HepG2 (cell line): Measurements from ENCODE around the gene MOB3C. TPM values are rescaled to one million over a fixed set of nuclear protein-coding genes. Genes with fewer than 3 reads are reported as not detected.

Experiments
- HDAC6 ChIP-seq: fragments of 200-600 bp; sonication (generic); IDR thresholded peaks from 2 replicates; pipeline ENCODE4 v1.7.0; 2017; ENCODE audit warnings: mild to moderate bottlenecking, antibody characterized with exemption, low read length, low read depth
- ISL2 ChIP-seq: sonication (generic); formaldehyde crosslinking; IDR thresholded peaks from 2 replicates; pipeline ENCODE4 v1.5.0; 2020; ENCODE audit warnings: missing genetic modification reagents
- MEIS1 ChIP-seq: sonication (generic); formaldehyde crosslinking; IDR thresholded peaks from 2 replicates; pipeline ENCODE4 v1.9.0; 2021; ENCODE audit warnings: mild to moderate bottlenecking, missing genetic modification reagents, moderate library complexity, borderline replicate concordance
- MYC ChIP-seq: sonication (generic); formaldehyde crosslinking; IDR thresholded peaks from 2 replicates; pipeline ENCODE4 v1.9.0; 2021; ENCODE audit warnings: missing genetic modification reagents, borderline replicate concordance
- NBN ChIP-seq: fragments of 450-650 bp; conservative IDR thresholded peaks from 2 replicates; pipeline ENCODE4 v1.6.1; 2017
- NFIC ChIP-seq: IDR thresholded peaks from 2 replicates; pipeline ENCODE4 v1.6.1; 2012; ENCODE audit warnings: mild to moderate bottlenecking, low read length, inconsistent platforms
- REL ChIP-seq: sonication (generic); formaldehyde crosslinking; conservative IDR thresholded peaks from 2 replicates; pipeline ENCODE4 v1.8.0; 2022; ENCODE audit warnings: mild to moderate bottlenecking, missing genetic modification reagents, moderate library complexity
- ZKSCAN5 ChIP-seq: sonication (generic); formaldehyde crosslinking; IDR thresholded peaks from 2 replicates; pipeline ENCODE4 v1.5.1; 2020; ENCODE audit warnings: mild to moderate bottlenecking, missing genetic modification reagents
- ZNF10 ChIP-seq: sonication (generic); formaldehyde crosslinking; IDR thresholded peaks from 2 replicates; pipeline ENCODE4 v1.4.0; 2020; ENCODE audit warnings: mild to moderate bottlenecking, low read depth, missing genetic modification reagents, borderline replicate concordance
- ZNF205 ChIP-seq: IDR thresholded peaks from 2 replicates; pipeline ENCODE4 v1.6.1; 2018; ENCODE audit warnings: missing biosample characterization, missing genetic modification reagents
- ZNF256 ChIP-seq: sonication (generic); formaldehyde crosslinking; conservative IDR thresholded peaks from 2 replicates; pipeline ENCODE4 v1.4.0; 2020; ENCODE audit warnings: missing genetic modification reagents
- ZNF329 ChIP-seq: sonication (generic); formaldehyde crosslinking; IDR thresholded peaks from 2 replicates; pipeline ENCODE4 v1.9.0; 2021; ENCODE audit warnings: low read depth, mild to moderate bottlenecking, missing genetic modification reagents
- ZNF496 ChIP-seq: sonication (generic); formaldehyde crosslinking; IDR thresholded peaks from 2 replicates; pipeline ENCODE4 v1.8.1; 2023; ENCODE audit warnings: mild to moderate bottlenecking, moderate library complexity, missing genetic modification reagents; ENCODE audit not compliant: insufficient replicate concordance
- ZNF773 ChIP-seq: sonication (generic); formaldehyde crosslinking; IDR thresholded peaks from 2 replicates; pipeline ENCODE4 v1.4.0; 2020; ENCODE audit warnings: missing genetic modification reagents, borderline replicate concordance
- polyA plus RNA-seq, 8 experiments: library from polyadenylated mRNA; depleted of rRNA in 3 of 8; stranded (reverse) in 7 of 8; unstranded in 1 of 8; fragments of >200 nt; fragmentation: Illumina TruSeq in 4 of 8; extraction: Trizol in 4 of 8; gene quantifications; 2 replicates each; pipeline versions ENCODE4 v1.2.1 to v1.2.3, GENCODE V29; 2011 to 2016; ENCODE audit warnings: low read depth in 4 of 8, missing spikeins in 1 of 8, mixed read lengths in 1 of 8; ENCODE audit not compliant: insufficient read depth in 1 of 8
- total RNA-seq, 5 experiments: library from RNA; depleted of rRNA; stranded (reverse); fragments of >200 nt; fragmentation: Illumina TruSeq; extraction: Trizol; gene quantifications; 2 replicates each; pipeline ENCODE4 v1.2.3, GENCODE V29; 2016; ENCODE audit warnings: low read depth in 1 of 5
- TF ChIP-seq, protein P1 (sequence below): sonication (generic); formaldehyde crosslinking; IDR thresholded peaks from 2 replicates; pipeline ENCODE4 v1.5.0; 2020; ENCODE audit warnings: mild to moderate bottlenecking, missing genetic modification reagents, borderline replicate concordance
- TF ChIP-seq, protein P2 (sequence below): sonication (generic); formaldehyde crosslinking; IDR thresholded peaks from 2 replicates; pipeline ENCODE4 v1.5.0; 2020; ENCODE audit warnings: mild to moderate bottlenecking, missing genetic modification reagents

MOB3C gene
- total and polyA plus RNA-seq, 2 of the 13 experiments (the other 11 are each of a cell fraction or from before 2014, with no cell fraction given) = 3.5 to 4.1 TPM

DNA sequence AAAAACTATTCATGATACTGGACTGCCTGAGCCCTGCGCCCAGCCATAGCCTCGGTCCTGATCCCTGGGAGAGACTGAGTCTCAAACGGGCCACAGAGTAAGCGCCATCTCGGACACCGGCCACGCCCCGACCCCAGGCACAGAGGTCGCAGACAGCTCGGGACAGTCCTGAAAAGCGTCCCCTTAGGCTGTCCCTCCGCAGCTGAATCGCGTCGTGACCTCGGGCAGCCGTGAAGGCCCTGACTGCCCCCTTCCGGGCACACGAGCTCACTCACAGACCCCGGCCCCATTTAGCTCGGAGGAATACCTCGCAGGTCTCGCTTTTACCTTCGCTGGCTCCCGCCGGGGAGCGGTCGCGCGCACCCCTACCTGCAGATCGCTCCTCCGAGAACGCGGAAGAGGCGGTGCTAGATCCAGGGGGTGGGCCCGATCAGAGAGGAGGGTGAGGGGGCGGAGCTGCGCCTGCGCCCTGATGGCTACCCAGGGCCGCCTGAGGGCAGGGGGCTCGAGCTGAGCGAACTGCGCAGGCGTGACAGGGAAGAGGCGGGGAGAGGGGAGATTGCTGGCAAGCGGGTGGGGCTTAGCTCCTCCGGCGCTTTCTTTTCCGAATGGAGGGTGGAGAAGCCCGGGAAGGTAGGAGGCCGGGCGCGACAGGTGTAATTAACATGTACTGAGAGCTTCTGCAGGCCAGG lies 12.6 kb downstream of the MOB3C start, which contains the start of gene MKNK1 (continued):
- TF ChIP-seq, protein P1, sequence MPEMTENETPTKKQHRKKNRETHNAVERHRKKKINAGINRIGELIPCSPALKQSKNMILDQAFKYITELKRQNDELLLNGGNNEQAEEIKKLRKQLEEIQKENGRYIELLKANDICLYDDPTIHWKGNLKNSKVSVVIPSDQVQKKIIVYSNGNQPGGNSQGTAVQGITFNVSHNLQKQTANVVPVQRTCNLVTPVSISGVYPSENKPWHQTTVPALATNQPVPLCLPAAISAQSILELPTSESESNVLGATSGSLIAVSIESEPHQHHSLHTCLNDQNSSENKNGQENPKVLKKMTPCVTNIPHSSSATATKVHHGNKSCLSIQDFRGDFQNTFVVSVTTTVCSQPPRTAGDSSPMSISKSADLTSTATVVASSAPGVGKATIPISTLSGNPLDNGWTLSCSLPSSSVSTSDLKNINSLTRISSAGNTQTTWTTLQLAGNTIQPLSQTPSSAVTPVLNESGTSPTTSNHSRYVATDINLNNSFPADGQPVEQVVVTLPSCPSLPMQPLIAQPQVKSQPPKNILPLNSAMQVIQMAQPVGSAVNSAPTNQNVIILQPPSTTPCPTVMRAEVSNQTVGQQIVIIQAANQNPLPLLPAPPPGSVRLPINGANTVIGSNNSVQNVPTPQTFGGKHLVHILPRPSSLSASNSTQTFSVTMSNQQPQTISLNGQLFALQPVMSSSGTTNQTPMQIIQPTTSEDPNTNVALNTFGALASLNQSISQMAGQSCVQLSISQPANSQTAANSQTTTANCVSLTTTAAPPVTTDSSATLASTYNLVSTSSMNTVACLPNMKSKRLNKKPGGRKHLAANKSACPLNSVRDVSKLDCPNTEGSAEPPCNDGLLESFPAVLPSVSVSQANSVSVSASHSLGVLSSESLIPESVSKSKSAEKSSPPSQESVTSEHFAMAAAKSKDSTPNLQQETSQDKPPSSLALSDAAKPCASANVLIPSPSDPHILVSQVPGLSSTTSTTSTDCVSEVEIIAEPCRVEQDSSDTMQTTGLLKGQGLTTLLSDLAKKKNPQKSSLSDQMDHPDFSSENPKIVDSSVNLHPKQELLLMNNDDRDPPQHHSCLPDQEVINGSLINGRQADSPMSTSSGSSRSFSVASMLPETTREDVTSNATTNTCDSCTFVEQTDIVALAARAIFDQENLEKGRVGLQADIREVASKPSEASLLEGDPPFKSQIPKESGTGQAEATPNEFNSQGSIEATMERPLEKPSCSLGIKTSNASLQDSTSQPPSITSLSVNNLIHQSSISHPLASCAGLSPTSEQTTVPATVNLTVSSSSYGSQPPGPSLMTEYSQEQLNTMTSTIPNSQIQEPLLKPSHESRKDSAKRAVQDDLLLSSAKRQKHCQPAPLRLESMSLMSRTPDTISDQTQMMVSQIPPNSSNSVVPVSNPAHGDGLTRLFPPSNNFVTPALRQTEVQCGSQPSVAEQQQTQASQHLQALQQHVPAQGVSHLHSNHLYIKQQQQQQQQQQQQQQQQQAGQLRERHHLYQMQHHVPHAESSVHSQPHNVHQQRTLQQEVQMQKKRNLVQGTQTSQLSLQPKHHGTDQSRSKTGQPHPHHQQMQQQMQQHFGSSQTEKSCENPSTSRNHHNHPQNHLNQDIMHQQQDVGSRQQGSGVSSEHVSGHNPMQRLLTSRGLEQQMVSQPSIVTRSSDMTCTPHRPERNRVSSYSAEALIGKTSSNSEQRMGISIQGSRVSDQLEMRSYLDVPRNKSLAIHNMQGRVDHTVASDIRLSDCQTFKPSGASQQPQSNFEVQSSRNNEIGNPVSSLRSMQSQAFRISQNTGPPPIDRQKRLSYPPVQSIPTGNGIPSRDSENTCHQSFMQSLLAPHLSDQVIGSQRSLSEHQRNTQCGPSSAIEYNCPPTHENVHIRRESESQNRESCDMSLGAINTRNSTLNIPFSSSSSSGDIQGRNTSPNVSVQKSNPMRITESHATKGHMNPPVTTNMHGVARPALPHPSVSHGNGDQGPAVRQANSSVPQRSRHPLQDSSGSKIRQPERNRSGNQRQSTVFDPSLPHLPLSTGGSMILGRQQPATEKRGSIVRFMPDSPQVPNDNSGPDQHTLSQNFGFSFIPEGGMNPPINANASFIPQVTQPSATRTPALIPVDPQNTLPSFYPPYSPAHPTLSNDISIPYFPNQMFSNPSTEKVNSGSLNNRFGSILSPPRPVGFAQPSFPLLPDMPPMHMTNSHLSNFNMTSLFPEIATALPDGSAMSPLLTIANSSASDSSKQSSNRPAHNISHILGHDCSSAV (CRISPR knock-in tag) = no peak
- TF ChIP-seq ZNF205 (CRISPR knock-in tag) (0 out of 2 replicates have a peak, but pooled peaks have one; percentile 41), MYC (peak; percentile 60; the same call in 1 of the 2 replicates), REL (CRISPR knock-in tag) (0 out of 2 replicates have a peak, but pooled peaks have one; percentile 53), ZNF329 (CRISPR knock-in tag) (no peak), HDAC6 (no peak), ZNF256 (CRISPR knock-in tag) (no peak), ZNF773 (CRISPR knock-in tag) (no peak; the same call in 1 of the 2 replicates), NBN (no peak), ZNF10 (no peak), ISL2 (CRISPR knock-in tag) (peak; percentile 51; the same call in 1 of the 2 replicates), ZKSCAN5 (no peak), MEIS1 (CRISPR knock-in tag) (no peak), ZNF496 (CRISPR knock-in tag) (no peak), NFIC (no peak)
- TF ChIP-seq, protein P2, sequence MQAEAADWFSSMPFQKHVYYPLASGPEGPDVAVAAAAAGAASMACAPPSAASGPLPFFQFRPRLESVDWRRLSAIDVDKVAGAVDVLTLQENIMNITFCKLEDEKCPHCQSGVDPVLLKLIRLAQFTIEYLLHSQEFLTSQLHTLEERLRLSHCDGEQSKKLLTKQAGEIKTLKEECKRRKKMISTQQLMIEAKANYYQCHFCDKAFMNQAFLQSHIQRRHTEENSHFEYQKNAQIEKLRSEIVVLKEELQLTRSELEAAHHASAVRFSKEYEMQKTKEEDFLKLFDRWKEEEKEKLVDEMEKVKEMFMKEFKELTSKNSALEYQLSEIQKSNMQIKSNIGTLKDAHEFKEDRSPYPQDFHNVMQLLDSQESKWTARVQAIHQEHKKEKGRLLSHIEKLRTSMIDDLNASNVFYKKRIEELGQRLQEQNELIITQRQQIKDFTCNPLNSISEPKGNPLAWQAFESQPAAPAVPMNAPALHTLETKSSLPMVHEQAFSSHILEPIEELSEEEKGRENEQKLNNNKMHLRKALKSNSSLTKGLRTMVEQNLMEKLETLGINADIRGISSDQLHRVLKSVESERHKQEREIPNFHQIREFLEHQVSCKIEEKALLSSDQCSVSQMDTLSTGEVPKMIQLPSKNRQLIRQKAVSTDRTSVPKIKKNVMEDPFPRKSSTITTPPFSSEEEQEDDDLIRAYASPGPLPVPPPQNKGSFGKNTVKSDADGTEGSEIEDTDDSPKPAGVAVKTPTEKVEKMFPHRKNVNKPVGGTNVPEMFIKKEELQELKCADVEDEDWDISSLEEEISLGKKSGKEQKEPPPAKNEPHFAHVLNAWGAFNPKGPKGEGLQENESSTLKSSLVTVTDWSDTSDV (CRISPR knock-in tag) = no peak
